GM19025 (cell line): ENCODE data around the gene SH2D3A.

Source experiments
- ATAC-seq: cut with Tn5 transposase; IDR thresholded peaks from one replicate; pipeline ENCODE4 v1.9.1; 2021; ENCODE audit warnings: mild to moderate bottlenecking, low read depth, moderate library complexity; ENCODE audit not compliant: unreplicated experiment

Gene SH2D3A

DNA sequence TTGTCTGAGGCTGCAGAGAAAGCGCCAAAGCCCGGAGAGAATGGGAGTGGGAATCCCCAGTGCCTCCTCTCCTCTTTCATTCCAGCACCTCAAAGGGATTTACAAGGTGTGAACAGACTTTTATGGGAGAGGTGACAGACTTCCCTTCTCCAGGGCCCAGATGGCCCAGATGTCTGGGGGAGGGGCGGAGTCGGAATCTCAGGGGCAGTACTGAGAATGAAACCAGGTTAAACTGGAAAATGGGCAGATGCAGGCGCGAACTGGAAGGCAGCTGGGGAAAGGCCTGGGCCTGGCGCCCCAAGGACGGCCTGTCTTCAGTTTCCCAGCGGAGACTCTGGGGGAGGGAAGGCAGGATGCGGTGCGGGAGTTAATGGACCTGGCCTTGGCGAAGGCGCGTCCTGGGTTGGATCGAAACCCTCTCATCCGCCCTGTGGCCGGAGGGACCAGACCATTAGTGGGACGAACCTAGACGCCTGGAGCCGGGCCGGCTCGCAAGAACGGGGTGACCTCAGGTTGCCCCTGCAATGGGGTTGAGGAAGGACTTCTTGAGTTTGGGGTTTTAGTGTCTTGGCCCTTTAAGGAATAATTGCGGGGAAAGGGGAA lies 28.3 kb downstream of the SH2D3A start:
- ATAC-seq = no peak

- no peak for ATAC-seq
Observed at GRCh38 chr19:6737873-6738786, 29.1 kb downstream of the SH2D3A start.

- ATAC-seq = peak; percentile 70
Observed at GRCh38 chr19:6737284-6737872, 29.9 kb downstream of the SH2D3A start, which contains the start of gene GPR108. TSS of gene GPR108 (minus strand) at chr19:6737580. CDS start at chr19:6737576, 4 bp downstream.

- ATAC-seq = no peak
Observed at GRCh38 chr19:6736917-6737283, 30.3 kb downstream of the SH2D3A start.

DNA sequence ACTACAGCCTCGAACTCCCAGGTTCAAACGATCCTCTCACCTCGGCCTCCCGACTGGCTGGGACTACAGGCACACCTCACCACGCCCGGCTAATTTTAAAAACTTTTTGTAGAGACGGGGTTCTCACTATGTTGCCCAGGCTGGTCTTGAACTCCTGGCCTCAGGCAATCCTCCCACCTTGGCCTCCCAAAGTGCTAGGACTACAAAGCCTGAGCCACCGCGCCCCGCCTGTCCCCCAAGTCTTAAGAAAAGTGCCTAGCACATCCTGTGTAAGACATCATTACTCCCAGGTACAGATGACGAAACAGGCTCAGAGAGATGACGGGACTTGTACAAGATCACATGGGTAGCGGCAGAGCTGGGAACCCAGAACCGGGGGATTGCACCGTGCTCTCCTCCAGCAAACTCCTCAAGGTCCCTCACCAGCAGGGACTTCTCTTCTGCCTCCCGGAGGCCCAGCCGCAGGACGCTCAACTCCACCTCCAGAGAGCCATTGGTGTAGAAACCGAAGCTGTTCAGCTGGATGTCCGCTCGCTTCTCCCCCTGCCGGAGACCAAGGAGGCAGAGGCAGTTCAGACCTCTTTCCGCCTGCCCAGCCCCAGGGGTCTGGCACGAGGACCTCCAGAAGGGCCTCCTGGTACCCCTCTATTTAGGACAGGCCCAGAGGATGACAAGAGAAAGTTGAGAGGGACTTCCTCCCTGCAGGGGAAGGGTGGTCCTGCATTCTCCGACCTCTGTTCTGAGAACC lies 30.9 kb downstream of the SH2D3A start:
- ATAC-seq = no peak

- no peak for ATAC-seq
Observed at GRCh38 chr19:6735181-6735911, 31.9 kb downstream of the SH2D3A start.

DNA sequence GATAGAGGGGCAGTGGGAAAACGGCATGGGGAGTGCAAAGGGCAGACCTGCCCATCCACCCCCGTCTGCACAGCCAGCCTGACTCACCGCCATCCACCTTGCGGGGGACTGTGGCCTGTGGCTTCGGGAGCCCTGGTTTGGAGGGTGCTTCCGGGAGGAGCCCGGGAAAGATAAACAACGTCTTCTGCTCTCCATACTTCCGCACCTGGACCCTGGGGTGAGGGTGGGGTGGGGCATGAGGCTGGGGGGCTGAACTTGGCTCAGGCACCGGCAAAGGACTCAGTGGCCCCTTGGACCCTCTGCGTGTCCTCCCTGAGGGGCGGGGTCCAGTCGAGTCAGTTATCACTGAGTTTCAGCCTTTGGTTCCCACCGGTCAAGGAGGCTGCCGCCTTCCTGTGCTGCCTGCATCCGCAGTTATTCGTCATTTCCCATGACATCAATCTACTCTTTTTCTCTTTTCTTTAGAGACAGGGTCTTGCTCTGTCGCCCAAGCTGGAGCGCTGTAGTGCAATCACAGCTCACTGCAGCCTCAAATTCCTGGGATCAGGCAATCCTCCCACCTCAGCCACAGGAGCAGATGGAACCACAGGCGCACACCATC lies 33.0 kb downstream of the SH2D3A start:
- no peak for ATAC-seq

- ATAC-seq = no peak
Observed at GRCh38 chr19:6733338-6734095, 33.7 kb downstream of the SH2D3A start.

DNA sequence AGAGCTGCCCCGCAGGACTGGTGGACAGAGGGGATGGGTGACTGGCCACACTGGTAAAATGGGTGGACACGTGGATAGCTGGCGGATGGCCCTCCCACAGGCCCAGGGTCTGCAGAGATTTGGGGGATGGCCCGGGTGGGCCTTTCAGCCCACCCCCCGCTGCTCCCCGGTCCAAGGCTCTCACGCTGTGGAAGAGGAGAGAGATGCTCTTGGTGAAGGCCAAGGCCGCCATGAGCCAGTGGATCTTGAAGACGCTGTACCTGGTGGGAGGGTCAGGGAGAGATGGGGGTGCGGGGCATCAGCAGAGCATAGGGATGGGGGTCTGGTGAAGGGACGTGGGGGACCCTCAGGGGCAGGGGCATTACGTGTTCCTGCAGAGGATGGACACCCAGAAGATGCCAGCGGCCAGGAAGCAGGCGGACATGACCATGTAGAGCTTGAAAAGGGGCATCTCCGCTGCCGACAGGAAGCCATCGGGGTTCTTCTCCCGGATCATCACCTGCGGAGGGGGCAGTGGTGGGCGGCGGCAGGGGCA lies 34.4 kb downstream of the SH2D3A start:
- ATAC-seq = no peak

GRCh38 chr19:6731822-6732221 lies 35.4 kb downstream of the SH2D3A start:
- no peak for ATAC-seq

GRCh38 chr19:6730941-6731670 lies 36.1 kb downstream of the SH2D3A start:
- no peak for ATAC-seq

DNA sequence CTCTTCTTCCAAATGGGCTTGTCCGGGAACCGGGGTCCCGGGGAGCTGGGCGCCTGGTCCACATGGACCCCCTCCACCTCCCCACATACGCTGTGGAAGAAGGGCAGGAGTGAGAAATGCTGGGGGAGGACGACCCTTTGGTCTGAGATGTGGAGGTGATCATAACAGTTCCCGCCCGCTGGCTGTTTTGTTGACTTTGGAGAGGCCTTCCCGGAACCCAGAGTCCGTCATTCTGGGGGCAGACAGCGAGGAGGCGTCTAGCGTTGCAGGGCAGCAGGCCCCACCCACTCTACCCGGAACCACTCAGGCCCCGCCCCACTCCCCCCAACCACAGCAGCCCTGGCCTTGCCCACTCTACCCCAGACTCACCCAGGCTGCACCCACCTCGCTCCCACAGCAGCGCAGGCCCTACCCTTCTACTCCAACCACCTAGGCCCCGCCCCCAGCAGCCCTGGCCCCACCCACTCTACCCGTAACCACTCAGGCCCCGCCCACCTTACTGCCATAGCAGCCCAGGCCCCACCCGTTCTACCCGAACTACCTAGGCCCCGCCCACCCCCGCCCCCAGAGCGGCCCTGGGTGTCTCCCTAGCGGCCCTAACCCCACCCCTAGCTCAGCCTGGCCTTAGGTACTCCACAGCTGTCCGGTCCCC lies 37.0 kb downstream of the SH2D3A start:
- ATAC-seq = no peak

GRCh38 chr19:6729573-6730152 lies 37.6 kb downstream of the SH2D3A start:
- ATAC-seq = no peak

- no peak for ATAC-seq
Observed at GRCh38 chr19:6728346-6728745, 38.9 kb downstream of the SH2D3A start.

GRCh38 chr19:6725513-6726231 lies 41.6 kb downstream of the SH2D3A start:
- ATAC-seq = no peak

DNA sequence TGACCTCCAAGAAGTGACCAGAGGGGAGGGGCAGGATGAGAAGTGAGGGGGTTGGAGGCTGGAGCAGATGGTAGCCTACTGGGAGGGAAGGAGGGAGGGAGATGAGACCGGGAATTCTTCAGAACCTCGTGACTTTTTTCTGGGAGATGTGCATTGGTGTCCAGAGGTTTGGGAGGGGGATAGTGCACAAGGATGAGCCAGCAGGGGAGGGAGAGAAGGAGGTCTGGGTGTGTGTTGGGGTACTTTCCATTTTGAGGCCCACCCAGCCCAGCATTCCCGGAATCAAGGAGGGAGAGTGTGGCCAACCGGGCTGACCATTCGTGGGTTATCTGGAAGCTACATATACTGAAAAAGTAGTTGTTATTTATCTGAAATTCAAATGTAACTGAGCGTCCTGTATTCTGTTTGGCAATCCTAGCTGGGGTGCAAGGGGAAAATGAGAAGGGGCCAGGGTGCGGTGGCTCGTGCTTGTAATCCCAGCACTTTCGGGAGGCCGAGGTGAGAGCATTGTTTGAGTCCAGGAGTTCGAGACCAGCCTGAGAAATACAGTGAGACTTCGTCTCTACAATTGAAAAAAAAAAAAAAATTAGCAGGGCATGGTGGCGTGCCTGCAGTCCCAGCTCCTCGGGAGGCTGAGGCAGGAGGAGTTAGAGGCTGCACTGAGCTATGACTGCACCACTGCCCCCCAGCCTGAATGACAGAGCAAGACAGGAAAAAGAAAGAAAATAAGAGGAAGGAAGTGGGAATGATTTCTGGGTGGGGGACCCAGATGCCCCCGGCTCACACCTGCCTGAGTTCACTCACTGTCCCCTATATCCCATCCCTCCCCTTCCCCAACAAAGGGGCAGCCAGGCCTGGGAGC lies 42.4 kb downstream of the SH2D3A start:
- no peak for ATAC-seq
